ENCODE results near the gene ESPN.

GRCh38 chr1:6412896-6413295 is 11.7 kb upstream of the ESPN start:
- no peak for TF ChIP-seq POLR2AphosphoS5 (IDR thresholded peaks at IDR 0.05; ENCODE audit: low read depth, low read length)
- TF ChIP-seq POLR2A (IDR thresholded peaks at IDR 0.05; ENCODE audit: low read depth, low read length): no peak
- TF ChIP-seq TAF1 (IDR thresholded peaks at IDR 0.05; ENCODE audit: borderline replicate concordance, low read depth, low read length): no peak

All from GM12892 (cell line).